GM18870 (cell line): Measurements from ENCODE around the gene RNU1-1.
"Not testable (repeated sequence)": the region's sequence is repeated elsewhere in the genome, so short reads cannot be mapped to it uniquely, and the experiment has no call there.

Experiments used
- ATAC-seq: cut with Tn5 transposase; IDR thresholded peaks from one replicate; pipeline ENCODE4 v1.9.1; 2021; ENCODE audit warnings: moderate library complexity; ENCODE audit not compliant: unreplicated experiment

RNU1-1 gene

GRCh38 chr1:16514107-16515055 is at the start of gene RNU1-1:
TSS of gene RNU1-1 (minus strand) at chr1:16514285.
- ATAC-seq: not testable (repeated sequence)

DNA sequence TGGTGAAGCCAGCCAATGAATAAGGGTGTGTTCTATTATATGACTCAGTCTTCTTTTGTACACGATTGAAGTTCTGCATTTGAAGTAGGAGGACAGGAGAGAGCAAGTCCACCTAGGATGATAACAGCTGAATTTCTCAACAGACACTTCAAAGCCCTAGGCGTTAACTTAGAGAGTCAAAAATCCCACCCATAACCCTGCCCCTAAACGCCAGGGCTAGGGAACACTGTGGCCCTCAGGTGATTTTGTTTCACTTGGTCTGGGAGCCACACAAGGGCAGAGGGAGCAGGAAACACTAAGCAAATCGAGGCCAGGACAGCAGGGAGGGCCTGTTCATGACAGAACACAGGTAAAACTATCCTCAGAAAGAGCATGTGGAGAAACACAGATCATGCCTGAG is 47.0 kb upstream of the RNU1-1 start:
- ATAC-seq: not testable (repeated sequence)

GRCh38 chr1:16560498-16560897 is 46.4 kb upstream of the RNU1-1 start:
- ATAC-seq: not testable (repeated sequence)

DNA sequence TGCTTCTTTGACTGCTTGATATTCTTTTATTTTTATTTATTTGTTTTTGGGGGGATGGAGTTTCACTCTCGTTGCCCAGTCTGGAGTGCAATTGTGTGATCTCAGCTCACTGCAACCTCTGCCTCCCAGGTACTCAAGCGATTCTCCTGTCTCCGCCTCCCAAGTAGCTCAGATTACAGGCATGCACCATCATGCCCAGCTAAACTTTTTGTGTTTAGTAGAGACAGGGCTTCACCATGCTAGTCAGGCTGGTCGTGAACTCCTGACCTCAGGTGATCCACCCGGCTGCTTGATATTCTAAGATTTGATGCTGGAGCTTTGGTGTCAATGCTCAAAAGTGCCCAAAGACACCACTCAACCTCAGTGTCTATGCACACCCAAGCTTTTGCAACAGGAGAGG is 45.6 kb upstream of the RNU1-1 start:
- ATAC-seq: not testable (repeated sequence)

DNA sequence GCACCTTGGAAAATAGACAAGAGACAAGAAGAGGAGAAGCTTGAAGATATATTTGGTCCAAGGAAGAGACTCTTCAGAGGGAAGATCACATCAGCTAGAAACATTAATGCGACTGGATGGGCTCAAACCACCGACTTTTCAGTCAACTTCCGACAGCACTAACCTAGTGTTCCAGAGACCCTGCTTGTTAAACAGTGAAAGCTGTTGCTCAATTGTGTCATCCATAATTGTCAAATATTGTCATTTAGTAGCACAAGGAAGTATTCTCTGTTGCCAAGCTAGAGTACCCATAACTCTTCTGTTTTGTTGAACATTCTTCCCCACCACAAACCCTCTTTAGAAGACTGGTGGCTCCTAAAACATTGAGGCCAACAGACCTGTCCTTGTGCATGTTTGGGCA is 42.9 kb upstream of the RNU1-1 start:
- ATAC-seq: not testable (repeated sequence)

- ATAC-seq: not testable (repeated sequence)
Observed at GRCh38 chr1:16553244-16553643, 39.2 kb upstream of the RNU1-1 start.

DNA sequence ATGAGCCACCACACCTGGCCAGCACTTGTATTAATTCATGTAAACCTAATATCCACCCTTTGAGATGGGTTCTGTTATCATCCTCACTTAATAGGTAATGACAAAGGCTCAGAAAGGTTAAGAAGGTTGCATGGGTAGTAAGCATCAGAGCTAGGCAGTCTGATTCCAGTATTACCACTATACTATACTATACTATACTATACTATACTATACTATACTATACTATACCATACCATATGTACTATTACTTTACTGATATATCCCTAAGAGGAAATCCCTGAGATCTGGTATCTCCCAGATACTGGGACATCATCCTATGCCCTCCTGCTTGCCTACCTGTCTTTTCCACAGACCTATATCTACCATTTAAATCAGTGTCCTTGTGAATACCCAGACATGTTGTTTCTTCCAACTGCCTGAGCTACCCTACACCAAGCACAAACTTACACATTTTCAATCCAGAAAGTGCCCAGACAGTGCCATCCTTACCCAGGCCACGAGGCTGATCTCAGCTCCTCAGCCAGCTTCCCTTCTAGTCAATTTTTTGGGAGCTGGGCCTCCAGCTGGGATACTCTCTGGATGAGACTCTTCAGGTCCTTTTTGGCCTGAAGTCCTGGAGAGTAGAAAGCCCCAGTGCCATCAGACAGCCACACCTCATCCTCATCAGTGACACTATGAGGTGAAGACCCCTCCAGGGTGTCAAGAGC is 36.3 kb upstream of the RNU1-1 start:
- ATAC-seq: not testable (repeated sequence)

DNA sequence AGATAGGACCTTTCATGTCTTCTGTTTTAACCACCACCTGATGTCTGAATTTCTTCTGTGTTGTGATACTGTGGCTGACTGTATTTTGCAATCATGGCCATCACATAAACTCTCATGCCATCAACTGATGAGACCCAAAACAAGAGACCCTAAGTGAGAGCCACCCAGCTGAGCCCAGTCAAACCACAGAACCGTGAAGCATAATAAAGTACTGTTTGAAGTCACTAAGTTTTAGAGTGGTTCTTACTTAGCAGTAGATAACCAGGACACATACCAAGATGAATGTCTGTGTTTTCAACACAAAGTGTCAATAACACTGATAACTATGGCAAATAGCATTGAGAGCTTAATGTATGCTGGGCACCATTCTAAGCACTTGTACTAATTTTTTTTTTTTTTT is 35.5 kb upstream of the RNU1-1 start:
- ATAC-seq: not testable (repeated sequence)

- ATAC-seq: not testable (repeated sequence)
Observed at GRCh38 chr1:16547502-16548241, 33.6 kb upstream of the RNU1-1 start.

DNA sequence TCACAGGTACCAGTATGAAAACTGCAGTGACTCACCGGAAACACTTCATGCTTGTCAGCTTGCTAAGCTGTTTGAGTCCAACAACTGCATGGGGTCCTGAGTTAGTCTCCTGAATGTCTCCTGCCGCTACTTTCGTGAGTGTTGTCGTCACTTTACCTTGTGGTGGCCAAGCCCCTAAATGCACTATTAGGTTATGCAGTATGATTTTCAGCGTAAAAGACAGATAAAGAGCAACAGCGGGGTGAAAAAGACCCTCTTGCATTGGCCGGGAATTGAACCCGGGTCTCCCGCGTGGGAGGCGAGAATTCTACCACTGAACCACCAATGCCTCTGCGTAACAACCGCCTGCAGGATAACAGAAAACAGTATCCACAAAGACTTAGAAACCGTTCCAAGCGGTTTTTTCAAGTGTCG is 31.6 kb upstream of the RNU1-1 start:
- not testable (repeated sequence) for ATAC-seq

- ATAC-seq: not testable (repeated sequence)
Observed at GRCh38 chr1:16540421-16540893, 26.4 kb upstream of the RNU1-1 start.

- ATAC-seq: not testable (repeated sequence)
Observed at GRCh38 chr1:16537528-16537927, 23.4 kb upstream of the RNU1-1 start.

- ATAC-seq: not testable (repeated sequence)
Observed at GRCh38 chr1:16536796-16537195, 22.7 kb upstream of the RNU1-1 start.

DNA sequence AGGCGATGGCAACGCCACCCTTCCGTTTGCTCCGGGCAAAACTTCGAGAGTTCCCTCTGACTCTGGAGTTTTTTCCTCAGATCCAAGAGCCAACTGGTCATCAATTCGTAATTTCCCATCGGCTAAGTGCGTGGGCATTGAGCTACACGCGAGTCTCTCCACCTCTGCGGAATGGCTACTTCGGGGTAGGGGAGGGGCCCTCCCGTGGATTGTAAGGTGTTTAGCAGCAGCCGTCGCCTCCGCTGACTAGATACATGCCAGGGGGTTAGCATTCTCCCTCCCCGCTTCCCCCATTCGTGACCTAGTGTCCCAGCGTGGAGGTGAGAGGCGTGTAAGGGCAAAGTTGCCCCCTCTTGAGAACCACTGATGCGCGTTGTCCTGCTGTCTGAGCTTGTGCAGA is 21.8 kb upstream of the RNU1-1 start:
- ATAC-seq: not testable (repeated sequence)

- ATAC-seq: not testable (repeated sequence)
Observed at GRCh38 chr1:16535487-16535886, 21.4 kb upstream of the RNU1-1 start.

- ATAC-seq: not testable (repeated sequence)
Observed at GRCh38 chr1:16534829-16535456, 20.9 kb upstream of the RNU1-1 start.

GRCh38 chr1:16534239-16534828 is 20.2 kb upstream of the RNU1-1 start:
- not testable (repeated sequence) for ATAC-seq

GRCh38 chr1:16532235-16532991 is 18.3 kb upstream of the RNU1-1 start:
- ATAC-seq: not testable (repeated sequence)

DNA sequence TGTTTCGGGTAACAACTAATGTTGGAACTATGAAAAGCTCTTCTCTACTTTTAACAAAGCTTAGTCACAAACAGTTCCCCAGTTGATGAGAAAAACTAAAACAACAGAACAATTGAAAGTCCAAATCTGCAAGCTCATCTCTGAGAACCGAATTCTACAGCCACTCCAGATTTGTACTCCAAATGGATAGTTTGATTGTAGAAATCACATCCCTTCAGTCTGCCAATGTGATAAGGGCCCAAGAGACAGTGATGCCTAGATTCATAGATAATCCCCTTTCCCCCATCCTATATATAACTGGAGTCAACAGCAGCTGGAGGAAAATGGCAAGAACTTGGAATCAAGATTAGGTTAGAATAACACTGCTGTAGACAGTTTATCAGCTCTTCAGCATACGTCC is 14.3 kb upstream of the RNU1-1 start:
- ATAC-seq: not testable (repeated sequence)
